GM12892 (cell line): ENCODE results near the gene FARP2.

Experiments
- DNase-seq: peaks from one replicate; pipeline ENCODE4 v3.0.0; 2011; ENCODE audit not compliant: insufficient read length
- FAIRE-seq: peaks from 2 replicates; lab custom pipeline; 2011; peaks lifted over from hg19 to GRCh38; lab: Jason Lieb, UNC
- POLR2A ChIP-seq: IDR thresholded peaks from 2 replicates; pipeline ENCODE4 v1.6.1; 2011; ENCODE audit warnings: low read depth, low read length, control low read depth
- POLR2AphosphoS5 ChIP-seq: IDR thresholded peaks from 2 replicates; pipeline ENCODE4 v1.6.1; 2011; ENCODE audit warnings: low read depth, low read length, control low read depth
- TAF1 ChIP-seq: IDR thresholded peaks from 2 replicates; pipeline ENCODE4 v1.6.1; 2011; ENCODE audit warnings: low read depth, mild to moderate bottlenecking, control low read depth, low read length, borderline replicate concordance

The FARP2 gene

GRCh38 chr2:241530571-241530970, 174.5 kb downstream of the FARP2 start:
- no peak for FAIRE-seq

GRCh38 chr2:241531161-241531722, 175.2 kb downstream of the FARP2 start:
- no peak for DNase-seq
- FAIRE-seq: no peak
- no peak for TF ChIP-seq POLR2A
- TF ChIP-seq POLR2AphosphoS5: no peak
- no peak for TF ChIP-seq TAF1

More at GRCh38 chr2:241530571-241530970, 174.5 kb downstream of the FARP2 start:
- no peak for DNase-seq
- TF ChIP-seq TAF1: no peak
- no peak for TF ChIP-seq POLR2AphosphoS5
- no peak for TF ChIP-seq POLR2A

GRCh38 chr2:241532168-241532567, 176.1 kb downstream of the FARP2 start:
- FAIRE-seq: no peak
- DNase-seq: no peak
- TF ChIP-seq TAF1 (no peak), POLR2A (no peak), POLR2AphosphoS5 (no peak)

- DNase-seq (no peak), FAIRE-seq (no peak)
- TF ChIP-seq POLR2AphosphoS5 (no peak), POLR2A (no peak), TAF1 (no peak)
Measured at GRCh38 chr2:241532733-241533601, 176.9 kb downstream of the FARP2 start.

- TF ChIP-seq TAF1 (no peak), POLR2AphosphoS5 (no peak)
- DNase-seq (no peak), FAIRE-seq (no peak)
Measured at GRCh38 chr2:241534293-241534692, 178.2 kb downstream of the FARP2 start.

- no peak for TF ChIP-seq TAF1
- no peak for TF ChIP-seq POLR2AphosphoS5
- TF ChIP-seq POLR2A: no peak
- DNase-seq (no peak), FAIRE-seq (no peak)
Measured at GRCh38 chr2:241534701-241535375, 178.8 kb downstream of the FARP2 start.

- TF ChIP-seq POLR2A (no peak), POLR2AphosphoS5 (no peak), TAF1 (no peak)
- no peak for FAIRE-seq
Measured at GRCh38 chr2:241535871-241536655, 180.0 kb downstream of the FARP2 start.

GRCh38 chr2:241538838-241539615, 182.9 kb downstream of the FARP2 start:
- no peak for FAIRE-seq
- no peak for TF ChIP-seq TAF1
- TF ChIP-seq POLR2A: no peak
- no peak for TF ChIP-seq POLR2AphosphoS5
- DNase-seq: no peak

More at GRCh38 chr2:241535871-241536655, 180.0 kb downstream of the FARP2 start:
- DNase-seq: no peak

GRCh38 chr2:241539616-241540374, 183.7 kb downstream of the FARP2 start:
- TF ChIP-seq POLR2A (no peak), TAF1 (no peak), POLR2AphosphoS5 (no peak)
- FAIRE-seq (no peak), DNase-seq (peak; percentile 15)

GRCh38 chr2:241540401-241540770, 184.3 kb downstream of the FARP2 start:
- DNase-seq (peak; percentile 15), FAIRE-seq (no peak)
- TF ChIP-seq POLR2A: no peak
- TF ChIP-seq TAF1: no peak
- no peak for TF ChIP-seq POLR2AphosphoS5
